HepG2 (cell line): ENCODE data around the gene ACE. TPM values are rescaled to one million over a fixed set of nuclear protein-coding genes. Genes with fewer than 3 reads are reported as not detected.

Source experiments
- ATAC-seq: fragments of 200-7000 bp; cut with Tn5 transposase; 3 replicates; pipeline ENCODE4 v1.9.1; 2020; ENCODE audit warnings: mild to moderate bottlenecking, moderate library complexity
- BruUV-seq: library from RNA; stranded (reverse); fragments of 400-500 nt; replicated peaks from 2 replicates; lab custom pipeline; 2021; lab: Mats Ljungman, UMichigan
- CTCF ChIA-PET: fragments of 300-600 bp; formaldehyde crosslinking; extraction: SDS; loops from one replicate; lab custom pipeline; 2021; ENCODE audit warnings: low total read pairs, inconsistent platforms, low intra/inter-chr PET ratio; lab: Yijun Ruan, JAX
- POLR2A ChIA-PET: fragments of 350-600 bp; sonication (Branson Sonifier 250); formaldehyde crosslinking; loops from one replicate; lab custom pipeline; 2020; ENCODE audit warnings: antibody characterized with exemption, inconsistent platforms; lab: Yijun Ruan, JAX
- DNase-seq: peaks from one replicate; pipeline ENCODE4 v3.0.0-alpha.2; 2015; ENCODE audit warnings: low spot score
- FAIRE-seq: peaks from 3 replicates; lab custom pipeline; 2011; peaks lifted over from hg19 to GRCh38; lab: Jason Lieb, UNC
- H2AFZ ChIP-seq: one replicate; pipeline ENCODE4 v1.6.1; 2011; ENCODE audit warnings: low read length, inconsistent platforms
- H3K27ac ChIP-seq: fragments of 300-600 bp; 3 replicates; pipeline ENCODE4 v1.8.0; 2011; ENCODE audit warnings: mixed run types, mild to moderate bottlenecking, mixed read lengths, low read length, inconsistent platforms; ENCODE audit not compliant: insufficient read depth; ENCODE audit errors: extremely low read length
- H3K27me3 ChIP-seq, 2 experiments: fragments of 200-600 bp in 1 of 2; 2 replicates in 1 of 2; 3 replicates in 1 of 2; pipeline versions ENCODE4 v1.6.0 to v1.8.0; 2011; ENCODE audit warnings: low read length in 2 of 2, mild to moderate bottlenecking in 2 of 2, moderate library complexity in 2 of 2, inconsistent platforms in 1 of 2; ENCODE audit not compliant: insufficient read depth in 2 of 2, control insufficient read depth in 1 of 2
- H3K36me3 ChIP-seq, 2 experiments: fragments of 200-600 bp in 1 of 2; replicated peaks in 1 of 2; 2 replicates in 1 of 2; 3 replicates in 1 of 2; pipeline versions ENCODE4 v1.5.1 to v1.8.0; 2011; ENCODE audit warnings: low read length in 2 of 2, inconsistent platforms in 1 of 2; ENCODE audit not compliant: insufficient read depth in 2 of 2, control insufficient read depth in 1 of 2
- H3K4me1 ChIP-seq: 2 replicates; pipeline ENCODE4 v1.5.1; 2012; ENCODE audit warnings: low read length, inconsistent platforms; ENCODE audit not compliant: insufficient read depth
- H3K4me2 ChIP-seq: 2 replicates; pipeline ENCODE4 v1.6.0; 2011; ENCODE audit warnings: low read depth, low read length, inconsistent platforms
- H3K4me3 ChIP-seq, 3 experiments: fragments of 200-600 bp in 1 of 3; sonication (generic), shearing (Covaris generic) in 1 of 3; replicated peaks in 1 of 3; 2 replicates each; pipeline ENCODE4 v1.5.1; 2011 to 2016; ENCODE audit warnings: low read length in 3 of 3, inconsistent platforms in 2 of 3, low read depth in 2 of 3, mild to moderate bottlenecking in 2 of 3, control low read depth in 1 of 3, mixed read lengths in 1 of 3; ENCODE audit not compliant: insufficient read depth in 1 of 3
- H3K79me2 ChIP-seq: one replicate; pipeline ENCODE4 v1.6.1; 2011; ENCODE audit warnings: low read length, inconsistent platforms; ENCODE audit not compliant: insufficient read depth
- H3K9ac ChIP-seq: 2 replicates; pipeline ENCODE4 v1.6.0; 2011; ENCODE audit warnings: mild to moderate bottlenecking, low read depth, low read length, inconsistent platforms; ENCODE audit not compliant: insufficient read depth
- H3K9me3 ChIP-seq: 2 replicates; pipeline ENCODE4 v1.5.1; 2012; ENCODE audit warnings: mild to moderate bottlenecking, low read length
- H4K20me1 ChIP-seq: 2 replicates; pipeline ENCODE4 v1.6.0; 2011; ENCODE audit warnings: inconsistent platforms, mild to moderate bottlenecking, low read length, moderate library complexity; ENCODE audit not compliant: insufficient read depth
- HMG20B ChIP-seq: conservative IDR thresholded peaks from 2 replicates; pipeline ENCODE4 v1.6.1; 2016; ENCODE audit warnings: missing genetic modification reagents, missing compliant biosample characterization
- HNF1B ChIP-seq: sonication (generic); formaldehyde crosslinking; IDR thresholded peaks from 2 replicates; pipeline ENCODE4 v1.5.1; 2020; ENCODE audit warnings: mild to moderate bottlenecking, moderate library complexity, missing genetic modification reagents
- RXRB ChIP-seq: IDR thresholded peaks from 2 replicates; pipeline ENCODE4 v1.6.1; 2016; ENCODE audit warnings: borderline replicate concordance, missing genetic modification reagents, missing compliant biosample characterization
- TBX2 ChIP-seq: sonication (generic); formaldehyde crosslinking; IDR thresholded peaks from 2 replicates; pipeline ENCODE4 v1.5.0; 2020; ENCODE audit warnings: missing genetic modification reagents, mild to moderate bottlenecking, borderline replicate concordance
- WGBS: methylation state at CpG from one replicate; pipeline ENCODE4 v1.1.6; 2017; ENCODE audit warnings: low lambda C conversion rate; 5-methylcytosine and 5-hydroxymethylcytosine counted together
- in situ Hi-C: cut with HindIII; loops from 2 replicates; pipeline ENCODE4 v1.10.0; 2017; ENCODE audit warnings: low pct_unique_long_range_greater_than_20kb; ENCODE audit not compliant: extremely low pct_ligation_motif_present
- intact Hi-C: fragments of 100-400 bp; cut with micrococcal nuclease; formaldehyde crosslinking; loops from one replicate; pipeline ENCODE4 v1.10.0; 2022; ENCODE audit not compliant: unreplicated experiment
- polyA plus RNA-seq, 8 experiments: library from polyadenylated mRNA; depleted of rRNA in 3 of 8; stranded (reverse) in 7 of 8; unstranded in 1 of 8; fragments of >200 nt; fragmentation: Illumina TruSeq in 4 of 8; extraction: Trizol in 4 of 8; gene quantifications; 2 replicates each; pipeline versions ENCODE4 v1.2.1 to v1.2.3, GENCODE V29; 2011 to 2016; ENCODE audit warnings: low read depth in 4 of 8, missing spikeins in 1 of 8, mixed read lengths in 1 of 8; ENCODE audit not compliant: insufficient read depth in 1 of 8
- total RNA-seq, 5 experiments: library from RNA; depleted of rRNA; stranded (reverse); fragments of >200 nt; fragmentation: Illumina TruSeq; extraction: Trizol; gene quantifications; 2 replicates each; pipeline ENCODE4 v1.2.3, GENCODE V29; 2016; ENCODE audit warnings: low read depth in 1 of 5

Gene ACE
- total and polyA plus RNA-seq, 2 of the 13 experiments (the other 11 are each of a cell fraction or from before 2014, with no cell fraction given): 0.08 to 0.13 TPM

GRCh38 chr17:63448655-63449054, 28.2 kb upstream of the ACE start:
- TF ChIP-seq RXRB (CRISPR knock-in tag): no peak
- no peak for TF ChIP-seq HMG20B (CRISPR knock-in tag)
- Histone ChIP-seq H3K27ac (no peak overlapping the region), H3K9me3 (no peaks in the 10 kb centered on the region), H2AFZ (no peak overlapping the region), H3K4me3 (no peak overlapping the region), H4K20me1 (no peaks in the 10 kb centered on the region), H3K36me3 (no peaks in the 10 kb centered on the region), H3K27me3 (peaks cover 8 to 49% of the 10 kb centered on the region in 2 experiments; a peak in 4 of 5 replicates), H3K4me2 (no peak overlapping the region), H3K4me1 (peaks cover 25% of the 10 kb centered on the region), H3K9ac (no peak overlapping the region), H3K79me2 (no peaks in the 10 kb centered on the region)
- intact Hi-C loops: no loop called here
- CTCF ChIA-PET: no interaction called here
- POLR2A ChIA-PET: no interaction called here
- 38% methylated on average over 3 of the region's 3 CpGs for WGBS
- FAIRE-seq (no peak), ATAC-seq (no peak), DNase-seq (no peak)
- in situ Hi-C loops: no loop called here
- no TSS peak for BruUV-seq

- ChIA-PET CTCF (no interaction called here), POLR2A (no interaction called here)
- H3K4me1 ChIP-seq: peaks cover 22% of the 10 kb centered on the region
- WGBS: 29% methylated on average over 11 of the region's 11 CpGs
- H2AFZ ChIP-seq: no peak overlapping the region
- H3K79me2 ChIP-seq: no peaks in the 10 kb centered on the region
- H4K20me1 ChIP-seq: no peaks in the 10 kb centered on the region
- TF ChIP-seq HNF1B (CRISPR knock-in tag): no peak
- no peak for TF ChIP-seq TBX2
- peaks cover 8 to 42% of the 10 kb centered on the region in 2 experiments; a peak in 4 of 5 replicates for H3K27me3 ChIP-seq
- FAIRE-seq (no peak), DNase-seq (no peak), ATAC-seq (no peak)
- H3K27ac ChIP-seq: no peak overlapping the region
- H3K36me3 ChIP-seq: no peaks in the 10 kb centered on the region
- H3K4me2 ChIP-seq: no peak overlapping the region
- no peak overlapping the region for H3K4me3 ChIP-seq
- H3K9me3 ChIP-seq: no peaks in the 10 kb centered on the region
- intact Hi-C loops: no loop called here
- in situ Hi-C loops: no loop called here
- H3K9ac ChIP-seq: no peak overlapping the region
- BruUV-seq: no TSS peak
Observed at GRCh38 chr17:63450551-63450950, 26.3 kb upstream of the ACE start.
